ENCODE measurements around the gene NDUFAF5.

DNA sequence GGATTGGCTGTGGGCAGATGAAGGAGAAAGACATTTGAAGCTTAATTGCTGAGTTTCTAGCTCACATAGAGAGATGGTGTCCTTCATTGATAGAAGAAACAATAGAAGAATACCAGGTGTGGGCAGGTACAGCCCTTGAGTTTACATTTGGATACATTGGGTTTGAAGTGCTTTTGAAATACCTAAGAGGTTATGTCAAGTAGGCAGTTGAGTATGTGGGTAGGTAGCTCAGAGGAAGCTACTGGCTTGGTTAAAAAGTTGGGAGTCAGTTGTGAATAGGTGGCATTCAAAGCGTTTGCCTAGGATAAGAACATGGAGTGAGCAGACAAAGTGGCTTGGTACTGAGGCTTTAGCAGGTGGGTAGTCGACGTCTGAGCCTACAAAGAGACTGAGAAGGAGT lies 25.0 kb downstream of the NDUFAF5 start:
- TF ChIP-seq POLR2A (IDR thresholded peaks at IDR 0.05; ENCODE audit: low read depth, low read length) (no peak), TAF1 (IDR thresholded peaks at IDR 0.05; ENCODE audit: borderline replicate concordance, low read depth, low read length) (no peak), POLR2AphosphoS5 (IDR thresholded peaks at IDR 0.05; ENCODE audit: low read depth, low read length) (no peak)
